ENCODE measurements around the gene ADORA2B.
"Not testable (repeated sequence)": the region's sequence is repeated elsewhere in the genome, so short reads cannot be mapped to it uniquely, and the experiment has no call there.

Gene ADORA2B

GRCh38 chr17:15929941-15930340 lies 15.0 kb upstream of the ADORA2B start:
- Mint-ChIP-seq H3K4me1 (no peaks in the 10 kb centered on the region), H3K27me3 (peaks cover 29% of the 10 kb centered on the region), H3K27ac (ENCODE audit: low read depth) (no peak overlapping the region), H3K9me3 (no peaks in the 10 kb centered on the region), H3K4me3 (no peak overlapping the region), H3K36me3 (ENCODE audit: insufficient read depth) (no peaks in the 10 kb centered on the region)
- DNase-seq (ENCODE audit: low spot score in 2 of 2) (no peak), ATAC-seq (replicated peaks; ENCODE audit: extremely low read depth, poor library complexity, severe bottlenecking) (no peak)

GRCh38 chr17:15930426-15930825 lies 14.5 kb upstream of the ADORA2B start:
- Mint-ChIP-seq H3K27me3 (peaks cover 29% of the 10 kb centered on the region), H3K4me3 (no peak overlapping the region), H3K9me3 (no peaks in the 10 kb centered on the region), H3K27ac (ENCODE audit: low read depth) (no peak overlapping the region), H3K36me3 (ENCODE audit: insufficient read depth) (no peaks in the 10 kb centered on the region), H3K4me1 (no peaks in the 10 kb centered on the region)
- DNase-seq (ENCODE audit: low spot score in 2 of 2) (no peak), ATAC-seq (replicated peaks; ENCODE audit: extremely low read depth, poor library complexity, severe bottlenecking) (no peak)

- Mint-ChIP-seq H3K27me3 (peaks cover 21% of the 10 kb centered on the region), H3K27ac (ENCODE audit: low read depth) (no peak overlapping the region), H3K9me3 (no peaks in the 10 kb centered on the region), H3K4me3 (no peak overlapping the region), H3K36me3 (ENCODE audit: insufficient read depth) (no peaks in the 10 kb centered on the region), H3K4me1 (no peaks in the 10 kb centered on the region)
- ATAC-seq (replicated peaks; ENCODE audit: extremely low read depth, poor library complexity, severe bottlenecking) (no peak), DNase-seq (ENCODE audit: low spot score in 2 of 2) (no peak)
Measured at GRCh38 chr17:15931394-15931793, 13.5 kb upstream of the ADORA2B start.

- Mint-ChIP-seq H3K4me1 (no peaks in the 10 kb centered on the region), H3K9me3 (no peaks in the 10 kb centered on the region), H3K4me3 (no peak overlapping the region), H3K27ac (ENCODE audit: low read depth) (no peak overlapping the region), H3K36me3 (ENCODE audit: insufficient read depth) (no peaks in the 10 kb centered on the region), H3K27me3 (no peaks in the 10 kb centered on the region)
- ATAC-seq (replicated peaks; ENCODE audit: extremely low read depth, poor library complexity, severe bottlenecking): no peak
- DNase-seq (ENCODE audit: low spot score in 2 of 2): no peak
Measured at GRCh38 chr17:15934866-15935265, 10.1 kb upstream of the ADORA2B start.

- Mint-ChIP-seq H3K9me3 (no peaks in the 10 kb centered on the region), H3K36me3 (ENCODE audit: insufficient read depth) (no peaks in the 10 kb centered on the region), H3K4me1 (no peaks in the 10 kb centered on the region), H3K27me3 (no peaks in the 10 kb centered on the region), H3K27ac (ENCODE audit: low read depth) (no peak overlapping the region), H3K4me3 (no peak overlapping the region)
- DNase-seq (ENCODE audit: low spot score in 2 of 2) (no peak), ATAC-seq (replicated peaks; ENCODE audit: extremely low read depth, poor library complexity, severe bottlenecking) (no peak)
Measured at GRCh38 chr17:15935891-15936290, 9.0 kb upstream of the ADORA2B start.

DNA sequence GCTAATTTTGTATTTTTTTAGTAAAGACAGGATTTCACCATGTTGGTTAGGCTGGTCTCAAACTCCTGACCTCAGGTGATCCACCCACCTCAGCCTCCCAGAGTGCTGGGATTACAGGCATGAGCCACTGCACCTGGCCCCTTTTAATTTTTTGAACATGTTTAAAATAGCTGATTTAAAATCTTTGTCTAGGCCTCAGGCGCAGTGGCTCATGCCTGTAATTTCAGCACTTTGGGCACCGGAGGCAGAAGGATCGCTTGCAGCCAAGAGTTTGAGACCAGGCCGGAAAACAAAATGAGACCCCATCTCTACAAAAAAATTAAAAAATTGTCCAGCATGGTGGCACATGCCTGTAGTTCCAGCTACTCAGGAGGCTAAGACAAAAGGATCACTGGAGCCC lies 8.4 kb upstream of the ADORA2B start:
- DNase-seq (ENCODE audit: low spot score in 2 of 2); ATAC-seq (replicated peaks; ENCODE audit: extremely low read depth, poor library complexity, severe bottlenecking); H3K36me3 Mint-ChIP-seq (ENCODE audit: insufficient read depth); H3K4me3 Mint-ChIP-seq; H3K27me3 Mint-ChIP-seq; H3K27ac Mint-ChIP-seq (ENCODE audit: low read depth); H3K4me1 Mint-ChIP-seq; H3K9me3 Mint-ChIP-seq: not testable (repeated sequence)

GRCh38 chr17:15941781-15942180 lies 3.1 kb upstream of the ADORA2B start:
- H3K27me3 Mint-ChIP-seq: peaks cover 28% of the 10 kb centered on the region
- H3K4me1 Mint-ChIP-seq: peaks cover 7% of the 10 kb centered on the region

GRCh38 chr17:15942207-15942833 lies 2.6 kb upstream of the ADORA2B start:
- Mint-ChIP-seq H3K27me3 (peaks cover 31% of the 10 kb centered on the region), H3K36me3 (ENCODE audit: insufficient read depth) (no peaks in the 10 kb centered on the region), H3K4me3 (no peak overlapping the region), H3K9me3 (no peaks in the 10 kb centered on the region), H3K27ac (ENCODE audit: low read depth) (no peak overlapping the region), H3K4me1 (peaks cover 7% of the 10 kb centered on the region)
- ATAC-seq (replicated peaks; ENCODE audit: extremely low read depth, poor library complexity, severe bottlenecking) (no peak), DNase-seq (ENCODE audit: low spot score in 2 of 2) (no peak)

More at GRCh38 chr17:15941781-15942180, 3.1 kb upstream of the ADORA2B start:
- no peak overlapping the region for H3K4me3 Mint-ChIP-seq
- no peak overlapping the region for H3K27ac Mint-ChIP-seq (ENCODE audit: low read depth)
- ATAC-seq (replicated peaks; ENCODE audit: extremely low read depth, poor library complexity, severe bottlenecking) (no peak), DNase-seq (ENCODE audit: low spot score in 2 of 2) (no peak)
- no peaks in the 10 kb centered on the region for H3K36me3 Mint-ChIP-seq (ENCODE audit: insufficient read depth)
- H3K9me3 Mint-ChIP-seq: no peaks in the 10 kb centered on the region

- DNase-seq (ENCODE audit: low spot score in 2 of 2): no peak
- peaks cover 7% of the 10 kb centered on the region for H3K4me1 Mint-ChIP-seq
- ATAC-seq (replicated peaks; ENCODE audit: extremely low read depth, poor library complexity, severe bottlenecking): peak; percentile 30
- H3K36me3 Mint-ChIP-seq (ENCODE audit: insufficient read depth): no peaks in the 10 kb centered on the region
- peaks cover 31% of the 10 kb centered on the region for H3K27me3 Mint-ChIP-seq
- H3K4me3 Mint-ChIP-seq: peak overlapping the region; percentile 83
- no peaks in the 10 kb centered on the region for H3K9me3 Mint-ChIP-seq
- peak overlapping the region; percentile 77 for H3K27ac Mint-ChIP-seq (ENCODE audit: low read depth)
Measured at GRCh38 chr17:15943971-15944758, 765 bp upstream of the ADORA2B start.

- Mint-ChIP-seq H3K27ac (ENCODE audit: low read depth) (no peak overlapping the region), H3K36me3 (ENCODE audit: insufficient read depth) (no peaks in the 10 kb centered on the region), H3K27me3 (peaks cover 31% of the 10 kb centered on the region), H3K4me1 (peaks cover 7% of the 10 kb centered on the region), H3K9me3 (no peaks in the 10 kb centered on the region), H3K4me3 (peak overlapping the region; percentile 83)
- no peak for DNase-seq (ENCODE audit: low spot score in 2 of 2)
- peak; percentile 17 for ATAC-seq (replicated peaks; ENCODE audit: extremely low read depth, poor library complexity, severe bottlenecking)
Measured at GRCh38 chr17:15945527-15946191, 729 bp downstream of the ADORA2B start.

- Mint-ChIP-seq H3K9me3 (no peaks in the 10 kb centered on the region), H3K27ac (ENCODE audit: low read depth) (no peak overlapping the region), H3K36me3 (ENCODE audit: insufficient read depth) (no peaks in the 10 kb centered on the region), H3K4me3 (peak overlapping the region; percentile 83), H3K4me1 (peaks cover 7% of the 10 kb centered on the region), H3K27me3 (peaks cover 31% of the 10 kb centered on the region)
- ATAC-seq (replicated peaks; ENCODE audit: extremely low read depth, poor library complexity, severe bottlenecking) (no peak), DNase-seq (ENCODE audit: low spot score in 2 of 2) (no peak)
Measured at GRCh38 chr17:15946611-15947120, 1.7 kb downstream of the ADORA2B start.

- DNase-seq (ENCODE audit: low spot score in 2 of 2): no peak
- Mint-ChIP-seq H3K4me3 (no peak overlapping the region), H3K36me3 (ENCODE audit: insufficient read depth) (no peaks in the 10 kb centered on the region), H3K27ac (ENCODE audit: low read depth) (no peak overlapping the region), H3K4me1 (peaks cover 7% of the 10 kb centered on the region), H3K27me3 (peaks cover 31% of the 10 kb centered on the region), H3K9me3 (no peaks in the 10 kb centered on the region)
- ATAC-seq (replicated peaks; ENCODE audit: extremely low read depth, poor library complexity, severe bottlenecking): no peak
Measured at GRCh38 chr17:15947271-15947670, 2.3 kb downstream of the ADORA2B start.

All from central memory CD8-positive, alpha-beta T cell (primary cell).